ENCODE measurements around the gene CZIB. TPM values are rescaled to one million over a fixed set of nuclear protein-coding genes. Genes with fewer than 3 reads are reported as not detected.

Gene CZIB
- total RNA-seq, 1 experiment from 2014 or later = 57.2 TPM

- Histone ChIP-seq H3K4me1 (ENCODE audit: control insufficient read depth, insufficient read depth, low read length) (peaks cover 8% of the 10 kb centered on the region), H3K9me3 (ENCODE audit: control insufficient read depth, insufficient read depth, low read depth, low read length) (no peaks in the 10 kb centered on the region), H3K27ac (ENCODE audit: low read length) (no peak overlapping the region), H3K36me3 (ENCODE audit: control insufficient read depth, insufficient read depth, low read length) (no peaks in the 10 kb centered on the region), H3K27me3 (ENCODE audit: control insufficient read depth, insufficient read depth, low read length) (no peaks in the 10 kb centered on the region), H3K4me3 (ENCODE audit: low read depth in 2 of 2, low read length in 2 of 2) (no peak overlapping the region)
- intact Hi-C loops (cut with micrococcal nuclease; ENCODE audit: unreplicated experiment) = loop anchor here (10.0 kb wide), 1 partner anchor 275 kb away; no protein-coding TSS in a partner anchor
- POLR2A ChIA-PET = no interaction called here
- TF ChIP-seq, protein P1, sequence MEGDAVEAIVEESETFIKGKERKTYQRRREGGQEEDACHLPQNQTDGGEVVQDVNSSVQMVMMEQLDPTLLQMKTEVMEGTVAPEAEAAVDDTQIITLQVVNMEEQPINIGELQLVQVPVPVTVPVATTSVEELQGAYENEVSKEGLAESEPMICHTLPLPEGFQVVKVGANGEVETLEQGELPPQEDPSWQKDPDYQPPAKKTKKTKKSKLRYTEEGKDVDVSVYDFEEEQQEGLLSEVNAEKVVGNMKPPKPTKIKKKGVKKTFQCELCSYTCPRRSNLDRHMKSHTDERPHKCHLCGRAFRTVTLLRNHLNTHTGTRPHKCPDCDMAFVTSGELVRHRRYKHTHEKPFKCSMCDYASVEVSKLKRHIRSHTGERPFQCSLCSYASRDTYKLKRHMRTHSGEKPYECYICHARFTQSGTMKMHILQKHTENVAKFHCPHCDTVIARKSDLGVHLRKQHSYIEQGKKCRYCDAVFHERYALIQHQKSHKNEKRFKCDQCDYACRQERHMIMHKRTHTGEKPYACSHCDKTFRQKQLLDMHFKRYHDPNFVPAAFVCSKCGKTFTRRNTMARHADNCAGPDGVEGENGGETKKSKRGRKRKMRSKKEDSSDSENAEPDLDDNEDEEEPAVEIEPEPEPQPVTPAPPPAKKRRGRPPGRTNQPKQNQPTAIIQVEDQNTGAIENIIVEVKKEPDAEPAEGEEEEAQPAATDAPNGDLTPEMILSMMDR (IDR thresholded peaks at IDR 0.05) = no peak
- no TSS peak for BruUV-seq (replicated peaks)
- CTCF ChIA-PET = no interaction called here
- ATAC-seq (no peak), DNase-seq (ENCODE audit: low read depth, low spot score) (no peak)
- in situ Hi-C loops (cut with HindIII; ENCODE audit: low pct_unique_long_range_greater_than_20kb, low sequenced_read_pairs) = no loop called here
Measured at GRCh38 chr1:53180226-53180625, 40.2 kb downstream of the CZIB start.

GRCh38 chr1:53176452-53177208, 43.8 kb downstream of the CZIB start:
- ATAC-seq (peak; percentile 86), DNase-seq (ENCODE audit: low read depth, low spot score) (no peak)
- BruUV-seq (replicated peaks) = no TSS peak
- Histone ChIP-seq H3K36me3 (ENCODE audit: control insufficient read depth, insufficient read depth, low read length) (no peaks in the 10 kb centered on the region), H3K9me3 (ENCODE audit: control insufficient read depth, insufficient read depth, low read depth, low read length) (no peaks in the 10 kb centered on the region), H3K27me3 (ENCODE audit: control insufficient read depth, insufficient read depth, low read length) (no peaks in the 10 kb centered on the region), H3K4me3 (ENCODE audit: low read depth in 2 of 2, low read length in 2 of 2) (no peak overlapping the region), H3K27ac (ENCODE audit: low read length) (0 out of 2 replicates have a peak overlapping the region, but pooled peaks have one; percentile 55), H3K4me1 (ENCODE audit: control insufficient read depth, insufficient read depth, low read length) (peaks cover 11% of the 10 kb centered on the region)
- POLR2A ChIA-PET = no interaction called here
- TF ChIP-seq SIN3A (IDR thresholded peaks at IDR 0.05; ENCODE audit: borderline replicate concordance, insufficient read depth, low read depth, low read length) (no peak), TCF7L2 (IDR thresholded peaks at IDR 0.05; ENCODE audit: low read depth, low read length) (0 out of 2 replicates have a peak, but pooled peaks have one; percentile 43)
- TF ChIP-seq, protein P1 (IDR thresholded peaks at IDR 0.05) = peak; percentile 82
- CTCF ChIA-PET = interaction anchor here (0.9 kb wide), 1 partner anchor 9 kb away, joined by 5 read pairs; no protein-coding TSS in a partner anchor
- in situ Hi-C loops (cut with HindIII; ENCODE audit: low pct_unique_long_range_greater_than_20kb, low sequenced_read_pairs) (no loop called here), intact Hi-C loops (cut with micrococcal nuclease; ENCODE audit: unreplicated experiment) (loop anchor here (10.0 kb wide), 2 partner anchors 132 to 252 kb away; partner anchors contain the start of genes ECHDC2 and SCP2)

DNA sequence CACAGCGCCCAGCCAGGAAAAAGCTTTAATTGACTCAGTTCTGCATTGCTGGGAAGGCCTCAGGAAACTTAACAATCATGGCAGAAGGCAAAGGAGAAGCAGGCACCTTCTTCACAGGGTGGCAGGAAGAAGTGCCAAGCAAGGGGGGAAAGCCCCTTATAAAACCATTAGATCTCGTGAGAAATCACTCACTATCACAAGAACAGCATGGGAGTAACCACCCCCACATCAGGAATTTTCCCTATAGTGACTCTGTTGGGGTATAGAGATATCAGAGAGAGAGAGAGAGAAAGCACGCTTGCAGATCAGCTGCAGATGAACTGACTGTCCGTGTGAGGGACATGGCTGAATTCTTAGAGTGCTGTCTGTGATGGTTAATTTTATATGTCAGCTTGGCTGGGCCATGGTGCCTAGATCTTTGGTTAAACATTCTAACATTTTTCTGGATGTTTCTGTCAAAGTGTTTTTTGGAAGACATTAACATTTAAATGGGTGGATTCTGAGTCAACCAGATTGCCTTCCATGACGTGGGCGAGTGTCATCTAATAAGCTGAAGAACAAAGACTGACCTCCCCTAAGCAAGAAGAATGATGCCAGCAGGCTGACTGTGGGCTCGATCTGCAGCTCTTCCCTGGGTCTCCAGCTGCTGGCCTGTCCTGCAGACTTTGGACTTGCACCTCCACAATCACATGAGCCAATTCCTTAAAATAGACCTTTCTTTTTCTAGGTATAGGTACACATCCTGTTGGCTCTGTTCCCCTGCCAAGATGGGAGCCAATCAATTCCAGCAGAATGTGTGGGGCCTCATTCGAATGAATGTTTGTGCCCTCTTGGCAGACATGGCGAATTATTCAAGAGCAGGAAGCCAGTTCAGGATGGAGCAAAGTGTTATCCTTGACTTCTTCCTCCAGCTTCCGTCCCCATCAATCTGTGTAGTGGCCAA, 45.2 kb downstream of the CZIB start:
- BruUV-seq (replicated peaks) = no TSS peak
- no peak for DNase-seq (ENCODE audit: low read depth, low spot score)
- POLR2A ChIA-PET = no interaction called here
- in situ Hi-C loops (cut with HindIII; ENCODE audit: low pct_unique_long_range_greater_than_20kb, low sequenced_read_pairs) = no loop called here
- intact Hi-C loops (cut with micrococcal nuclease; ENCODE audit: unreplicated experiment) = loop anchor here (10.0 kb wide), 2 partner anchors 130 to 250 kb away; partner anchors contain the start of genes ECHDC2 and SCP2
- H3K27me3 ChIP-seq (ENCODE audit: control insufficient read depth, insufficient read depth, low read length) = no peaks in the 10 kb centered on the region
- no peaks in the 10 kb centered on the region for H3K36me3 ChIP-seq (ENCODE audit: control insufficient read depth, insufficient read depth, low read length)
- ATAC-seq = no peak
- H3K9me3 ChIP-seq (ENCODE audit: control insufficient read depth, insufficient read depth, low read depth, low read length) = no peaks in the 10 kb centered on the region
- CTCF ChIA-PET = no interaction called here
- TF ChIP-seq, protein P1 (IDR thresholded peaks at IDR 0.05) = no peak
- TF ChIP-seq TCF7L2 (IDR thresholded peaks at IDR 0.05; ENCODE audit: low read depth, low read length) = no peak
- TF ChIP-seq, protein P2, sequence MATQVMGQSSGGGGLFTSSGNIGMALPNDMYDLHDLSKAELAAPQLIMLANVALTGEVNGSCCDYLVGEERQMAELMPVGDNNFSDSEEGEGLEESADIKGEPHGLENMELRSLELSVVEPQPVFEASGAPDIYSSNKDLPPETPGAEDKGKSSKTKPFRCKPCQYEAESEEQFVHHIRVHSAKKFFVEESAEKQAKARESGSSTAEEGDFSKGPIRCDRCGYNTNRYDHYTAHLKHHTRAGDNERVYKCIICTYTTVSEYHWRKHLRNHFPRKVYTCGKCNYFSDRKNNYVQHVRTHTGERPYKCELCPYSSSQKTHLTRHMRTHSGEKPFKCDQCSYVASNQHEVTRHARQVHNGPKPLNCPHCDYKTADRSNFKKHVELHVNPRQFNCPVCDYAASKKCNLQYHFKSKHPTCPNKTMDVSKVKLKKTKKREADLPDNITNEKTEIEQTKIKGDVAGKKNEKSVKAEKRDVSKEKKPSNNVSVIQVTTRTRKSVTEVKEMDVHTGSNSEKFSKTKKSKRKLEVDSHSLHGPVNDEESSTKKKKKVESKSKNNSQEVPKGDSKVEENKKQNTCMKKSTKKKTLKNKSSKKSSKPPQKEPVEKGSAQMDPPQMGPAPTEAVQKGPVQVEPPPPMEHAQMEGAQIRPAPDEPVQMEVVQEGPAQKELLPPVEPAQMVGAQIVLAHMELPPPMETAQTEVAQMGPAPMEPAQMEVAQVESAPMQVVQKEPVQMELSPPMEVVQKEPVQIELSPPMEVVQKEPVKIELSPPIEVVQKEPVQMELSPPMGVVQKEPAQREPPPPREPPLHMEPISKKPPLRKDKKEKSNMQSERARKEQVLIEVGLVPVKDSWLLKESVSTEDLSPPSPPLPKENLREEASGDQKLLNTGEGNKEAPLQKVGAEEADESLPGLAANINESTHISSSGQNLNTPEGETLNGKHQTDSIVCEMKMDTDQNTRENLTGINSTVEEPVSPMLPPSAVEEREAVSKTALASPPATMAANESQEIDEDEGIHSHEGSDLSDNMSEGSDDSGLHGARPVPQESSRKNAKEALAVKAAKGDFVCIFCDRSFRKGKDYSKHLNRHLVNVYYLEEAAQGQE (IDR thresholded peaks at IDR 0.05; ENCODE audit: insufficient read depth in 1 of 2, low read depth in 2 of 2, low read length in 1 of 2) = no peak
- TF ChIP-seq POLR2AphosphoS5 (IDR thresholded peaks at IDR 0.05; ENCODE audit: low read depth, low read length) = no peak
- TF ChIP-seq SIN3A (IDR thresholded peaks at IDR 0.05; ENCODE audit: borderline replicate concordance, insufficient read depth, low read depth, low read length) = no peak
- peaks cover 15% of the 10 kb centered on the region for H3K4me1 ChIP-seq (ENCODE audit: control insufficient read depth, insufficient read depth, low read length)
- no peak overlapping the region; the same call in 1 of the 2 replicates for H3K27ac ChIP-seq (ENCODE audit: low read length)
- no peak overlapping the region for H3K4me3 ChIP-seq (ENCODE audit: low read depth in 2 of 2, low read length in 2 of 2)
